Hepatocyte (in vitro differentiated cells): ENCODE measurements around the gene ST6GAL2.

Experiments
- CTCF ChIP-seq: fragments of 200-600 bp; sonication (generic); IDR thresholded peaks from 2 replicates; pipeline ENCODE4 v1.5.1; 2016; ENCODE audit warnings: antibody characterized with exemption, mild to moderate bottlenecking; ENCODE audit not compliant: poor library complexity
- EZH2 ChIP-seq: fragments of 200-600 bp; sonication (generic); IDR thresholded peaks from 2 replicates; pipeline ENCODE4 v1.6.1; 2016; ENCODE audit warnings: antibody characterized with exemption, mild to moderate bottlenecking, borderline replicate concordance
- EZH2phosphoT487 ChIP-seq: fragments of 200-600 bp; sonication (generic); IDR thresholded peaks from one replicate; pipeline ENCODE4 v1.6.1; 2018; ENCODE audit warnings: antibody characterized with exemption, mild to moderate bottlenecking, low read depth, moderate library complexity; ENCODE audit not compliant: unreplicated experiment, severe bottlenecking

GRCh38 chr2:106885971-106886915, at the start of gene ST6GAL2:
- TF ChIP-seq CTCF: no peak
- no peak for TF ChIP-seq EZH2phosphoT487
- peak; percentile 17 for TF ChIP-seq EZH2
